Measurements from ENCODE around the gene CHN2.

CHN2 gene

GRCh38 chr7:29255199-29255878, 60.8 kb downstream of the CHN2 start:
- Histone ChIP-seq H3K79me2 (no peaks in the 10 kb centered on the region), H3K27ac (no peak overlapping the region), H3K27me3 (ENCODE audit: control insufficient read depth, insufficient read depth, low read length) (no peaks in the 10 kb centered on the region), H3K4me1 (no peaks in the 10 kb centered on the region), H3K36me3 (ENCODE audit: control insufficient read depth, insufficient read depth, low read length) (no peaks in the 10 kb centered on the region), H3K9ac (no peak overlapping the region), H3K4me2 (ENCODE audit: low read length) (no peak overlapping the region), H3K4me3 (ENCODE audit: low read depth, low read length) (no peak overlapping the region), H2AFZ (no peak overlapping the region), H3K9me3 (ENCODE audit: control insufficient read depth, low read length) (no peaks in the 10 kb centered on the region)
- no peak for TF ChIP-seq CTCF (IDR thresholded peaks at IDR 0.05)

- Histone ChIP-seq H2AFZ (no peak overlapping the region), H3K4me2 (ENCODE audit: low read length) (no peak overlapping the region), H3K4me3 (ENCODE audit: low read depth, low read length) (no peak overlapping the region), H3K9ac (no peak overlapping the region), H3K9me3 (ENCODE audit: control insufficient read depth, low read length) (no peaks in the 10 kb centered on the region), H3K4me1 (no peaks in the 10 kb centered on the region), H3K27ac (no peak overlapping the region), H3K36me3 (ENCODE audit: control insufficient read depth, insufficient read depth, low read length) (no peaks in the 10 kb centered on the region), H3K27me3 (ENCODE audit: control insufficient read depth, insufficient read depth, low read length) (no peaks in the 10 kb centered on the region), H3K79me2 (no peaks in the 10 kb centered on the region)
- TF ChIP-seq CTCF (IDR thresholded peaks at IDR 0.05) = no peak
Observed at GRCh38 chr7:29255906-29256692, 61.5 kb downstream of the CHN2 start.

GRCh38 chr7:29256693-29257002, 62.1 kb downstream of the CHN2 start:
- H2AFZ ChIP-seq = no peak overlapping the region
- H3K4me1 ChIP-seq = no peaks in the 10 kb centered on the region
- no peaks in the 10 kb centered on the region for H3K27me3 ChIP-seq (ENCODE audit: control insufficient read depth, insufficient read depth, low read length)
- no peak overlapping the region for H3K4me2 ChIP-seq (ENCODE audit: low read length)
- H3K9me3 ChIP-seq (ENCODE audit: control insufficient read depth, low read length) = no peaks in the 10 kb centered on the region
- no peaks in the 10 kb centered on the region for H3K36me3 ChIP-seq (ENCODE audit: control insufficient read depth, insufficient read depth, low read length)
- H3K79me2 ChIP-seq = no peaks in the 10 kb centered on the region
- H3K4me3 ChIP-seq (ENCODE audit: low read depth, low read length) = no peak overlapping the region
- no peak for TF ChIP-seq CTCF (IDR thresholded peaks at IDR 0.05)
- no peak overlapping the region for H3K27ac ChIP-seq
- H3K9ac ChIP-seq = no peak overlapping the region

- Histone ChIP-seq H2AFZ (no peak overlapping the region), H3K79me2 (no peaks in the 10 kb centered on the region), H3K4me2 (ENCODE audit: low read length) (no peak overlapping the region), H3K9ac (no peak overlapping the region), H3K4me1 (no peaks in the 10 kb centered on the region), H3K36me3 (ENCODE audit: control insufficient read depth, insufficient read depth, low read length) (no peaks in the 10 kb centered on the region), H3K9me3 (ENCODE audit: control insufficient read depth, low read length) (no peaks in the 10 kb centered on the region), H3K27me3 (ENCODE audit: control insufficient read depth, insufficient read depth, low read length) (no peaks in the 10 kb centered on the region), H3K4me3 (ENCODE audit: low read depth, low read length) (no peak overlapping the region), H3K27ac (no peak overlapping the region)
- TF ChIP-seq CTCF (IDR thresholded peaks at IDR 0.05) = no peak
Observed at GRCh38 chr7:29258951-29259350, 64.4 kb downstream of the CHN2 start.

Data from parathyroid adenoma (tissue), 2 donors.